DND-41 (cell line): ENCODE results near the gene UBE2J1.

ENCODE experiments used
- CTCF ChIP-seq: IDR thresholded peaks from 2 replicates; pipeline ENCODE4 v1.5.1; 2012; ENCODE audit warnings: borderline replicate concordance, low read length, moderate library complexity, mild to moderate bottlenecking; ENCODE audit not compliant: poor library complexity, severe bottlenecking; ENCODE audit errors: extremely low read depth
- EZH2 ChIP-seq: IDR thresholded peaks from 3 replicates; pipeline ENCODE4 v1.6.1; 2012; ENCODE audit warnings: borderline replicate concordance, low read depth, mild to moderate bottlenecking, moderate library complexity, low read length, inconsistent platforms; ENCODE audit not compliant: severe bottlenecking

DNA sequence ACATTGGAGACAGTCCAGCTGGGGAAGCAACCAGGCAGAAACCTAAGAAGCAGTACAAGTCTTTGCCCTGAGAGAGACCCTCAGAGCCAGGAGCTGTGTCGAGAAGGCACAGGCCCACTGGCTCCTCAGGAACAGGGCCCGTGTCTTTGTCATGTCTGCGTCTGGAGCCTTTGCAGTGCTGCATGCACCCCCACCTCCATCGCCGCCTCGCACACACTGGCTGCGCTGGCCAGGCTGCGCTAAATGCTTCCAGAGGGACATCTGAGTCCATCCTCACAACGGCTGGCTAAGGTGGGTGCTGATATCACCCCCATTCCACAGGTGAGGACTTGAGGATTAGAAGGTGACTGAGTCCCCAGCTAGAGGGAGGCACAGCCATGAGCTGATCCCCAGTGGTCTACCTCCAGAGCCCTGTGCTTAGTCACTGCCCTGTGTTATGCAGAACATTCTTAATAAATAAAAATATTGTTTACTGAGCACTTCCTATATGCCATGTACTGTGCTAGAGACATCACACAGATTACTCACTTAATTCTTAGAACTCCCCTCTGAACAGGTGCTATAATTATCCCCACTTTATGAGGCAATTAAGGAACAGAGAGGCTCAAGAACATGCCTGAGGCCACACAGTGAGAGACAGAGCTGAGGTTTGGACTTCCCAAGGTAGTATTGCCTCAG is 65.0 kb downstream of the UBE2J1 start:
- TF ChIP-seq CTCF = no peak
- TF ChIP-seq EZH2 = no peak
